Activated T-cell treated with anti-CD3 and anti-CD28 coated beads, Interleukin-2, amount 50 U/mL, for 4 hours (primary cell): Measurements from ENCODE around the gene PTGES2. TPM values are rescaled to one million over a fixed set of nuclear protein-coding genes. Genes with fewer than 3 reads are reported as not detected.
"Not testable (repeated sequence)": the region's sequence is repeated elsewhere in the genome, so short reads cannot be mapped to it uniquely, and the experiment has no call there.

Experiments
- ATAC-seq, 2 donors: fragments of 200-7000 bp; cut with Tn5 transposase; one replicate each; pipeline ENCODE4 v1.10.0; 2021
- DNase-seq: peaks from one replicate; pipeline ENCODE4 v3.0.0-alpha.2; 2020
- H3K27me3 Mint-ChIP-seq: one replicate; pipeline ENCODE4 v1.8.0; 2021; ENCODE audit warnings: low read depth, mixed read lengths
- H3K36me3 Mint-ChIP-seq: one replicate; pipeline ENCODE4 v1.8.0; 2022; ENCODE audit warnings: mixed read lengths; ENCODE audit not compliant: insufficient read depth
- H3K4me1 Mint-ChIP-seq: one replicate; pipeline ENCODE4 v1.8.0; 2021; ENCODE audit warnings: low read depth, mixed read lengths
- H3K4me3 Mint-ChIP-seq: one replicate; pipeline ENCODE4 v1.8.0; 2021; ENCODE audit warnings: mild to moderate bottlenecking, moderate library complexity, mixed read lengths
- H3K9me3 Mint-ChIP-seq: one replicate; pipeline ENCODE4 v1.8.0; 2021; ENCODE audit warnings: mixed read lengths
- total RNA-seq, 3 donors: library from RNA; stranded (reverse); gene quantifications; one replicate each; pipeline ENCODE4 v1.2.1, GENCODE V29; 2021

The PTGES2 gene
- total RNA-seq, 3 donors from 2014 or later, result 123 to 132 (median 123) TPM

GRCh38 chr9:128113526-128114325 lies 13.8 kb downstream of the PTGES2 start:
- Mint-ChIP-seq H3K36me3 (peaks cover 14% of the 10 kb centered on the region), H3K9me3 (no peaks in the 10 kb centered on the region), H3K27me3 (no peaks in the 10 kb centered on the region), H3K4me3 (no peak overlapping the region), H3K4me1 (peaks cover 9% of the 10 kb centered on the region)
- ATAC-seq, result no peak
- no peak for DNase-seq

- H3K4me3 Mint-ChIP-seq, DNase-seq: not testable (repeated sequence)
Measured at GRCh38 chr9:128111726-128112125, 15.8 kb downstream of the PTGES2 start.

DNA sequence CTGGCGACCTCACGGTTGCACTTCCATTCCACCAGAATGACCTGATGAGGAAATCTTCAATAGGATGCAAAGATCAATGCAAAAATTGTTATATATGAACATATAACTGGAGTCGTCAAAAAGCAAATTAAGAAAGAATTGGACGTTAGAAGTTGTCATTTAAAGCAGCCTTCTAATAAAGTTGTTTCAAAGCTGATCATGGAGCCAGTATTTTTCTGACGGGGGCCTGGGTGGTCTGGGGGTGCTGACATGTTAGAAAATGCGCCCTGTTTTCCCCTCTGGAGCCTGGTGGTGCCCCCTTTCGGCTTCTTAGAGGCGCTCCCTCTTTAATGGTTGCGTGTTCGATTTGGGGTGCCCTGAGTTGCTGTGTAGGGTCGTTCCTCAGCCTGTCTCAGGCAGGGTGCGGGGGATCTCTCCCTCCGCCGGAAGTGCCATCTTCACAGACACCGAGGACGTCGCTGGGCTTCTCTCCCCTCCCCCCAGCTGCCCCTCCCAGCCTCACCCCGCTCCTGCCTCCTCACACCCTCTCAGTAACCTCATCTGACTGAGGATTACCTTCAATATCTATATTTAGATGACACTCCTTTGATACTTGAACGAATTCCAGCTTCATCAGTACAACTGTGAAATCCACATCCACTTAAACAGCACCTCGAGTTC lies 18.3 kb downstream of the PTGES2 start:
- Mint-ChIP-seq H3K27me3 (no peaks in the 10 kb centered on the region), H3K9me3 (no peaks in the 10 kb centered on the region), H3K36me3 (peaks cover 24% of the 10 kb centered on the region), H3K4me1 (peaks cover 2% of the 10 kb centered on the region), H3K4me3 (no peak overlapping the region)
- DNase-seq (no peak), ATAC-seq (no peak)

More at GRCh38 chr9:128111726-128112125, 15.8 kb downstream of the PTGES2 start:
- not testable (repeated sequence) for H3K27me3 Mint-ChIP-seq, H3K9me3 Mint-ChIP-seq, ATAC-seq, H3K4me1 Mint-ChIP-seq
- peaks cover 21% of the 10 kb centered on the region for H3K36me3 Mint-ChIP-seq

DNA sequence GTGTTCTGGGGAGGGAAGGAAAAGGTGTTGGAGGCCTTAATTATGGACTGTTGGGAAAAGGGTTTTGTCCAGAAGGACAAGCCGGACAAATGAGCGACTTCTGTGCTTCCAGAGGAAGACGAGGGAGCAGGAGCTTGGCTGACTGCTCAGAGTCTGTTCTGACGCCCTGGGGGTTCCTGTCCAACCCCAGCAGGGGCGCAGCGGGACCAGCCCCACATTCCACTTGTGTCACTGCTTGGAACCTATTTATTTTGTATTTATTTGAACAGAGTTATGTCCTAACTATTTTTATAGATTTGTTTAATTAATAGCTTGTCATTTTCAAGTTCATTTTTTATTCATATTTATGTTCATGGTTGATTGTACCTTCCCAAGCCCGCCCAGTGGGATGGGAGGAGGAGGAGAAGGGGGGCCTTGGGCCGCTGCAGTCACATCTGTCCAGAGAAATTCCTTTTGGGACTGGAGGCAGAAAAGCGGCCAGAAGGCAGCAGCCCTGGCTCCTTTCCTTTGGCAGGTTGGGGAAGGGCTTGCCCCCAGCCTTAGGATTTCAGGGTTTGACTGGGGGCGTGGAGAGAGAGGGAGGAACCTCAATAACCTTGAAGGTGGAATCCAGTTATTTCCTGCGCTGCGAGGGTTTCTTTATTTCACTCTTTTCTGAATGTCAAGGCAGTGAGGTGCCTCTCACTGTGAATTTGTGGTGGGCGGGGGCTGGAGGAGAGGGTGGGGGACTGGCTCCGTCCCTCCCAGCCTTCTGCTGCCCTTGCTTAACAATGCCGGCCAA lies 19.1 kb downstream of the PTGES2 start:
- H3K4me1 Mint-ChIP-seq, result peaks cover 6% of the 10 kb centered on the region
- ATAC-seq (no peak), DNase-seq (no peak)
- no peaks in the 10 kb centered on the region for H3K27me3 Mint-ChIP-seq
- H3K36me3 Mint-ChIP-seq, result peaks cover 24% of the 10 kb centered on the region
- H3K4me3 Mint-ChIP-seq, result no peak overlapping the region
- H3K9me3 Mint-ChIP-seq, result no peaks in the 10 kb centered on the region

DNA sequence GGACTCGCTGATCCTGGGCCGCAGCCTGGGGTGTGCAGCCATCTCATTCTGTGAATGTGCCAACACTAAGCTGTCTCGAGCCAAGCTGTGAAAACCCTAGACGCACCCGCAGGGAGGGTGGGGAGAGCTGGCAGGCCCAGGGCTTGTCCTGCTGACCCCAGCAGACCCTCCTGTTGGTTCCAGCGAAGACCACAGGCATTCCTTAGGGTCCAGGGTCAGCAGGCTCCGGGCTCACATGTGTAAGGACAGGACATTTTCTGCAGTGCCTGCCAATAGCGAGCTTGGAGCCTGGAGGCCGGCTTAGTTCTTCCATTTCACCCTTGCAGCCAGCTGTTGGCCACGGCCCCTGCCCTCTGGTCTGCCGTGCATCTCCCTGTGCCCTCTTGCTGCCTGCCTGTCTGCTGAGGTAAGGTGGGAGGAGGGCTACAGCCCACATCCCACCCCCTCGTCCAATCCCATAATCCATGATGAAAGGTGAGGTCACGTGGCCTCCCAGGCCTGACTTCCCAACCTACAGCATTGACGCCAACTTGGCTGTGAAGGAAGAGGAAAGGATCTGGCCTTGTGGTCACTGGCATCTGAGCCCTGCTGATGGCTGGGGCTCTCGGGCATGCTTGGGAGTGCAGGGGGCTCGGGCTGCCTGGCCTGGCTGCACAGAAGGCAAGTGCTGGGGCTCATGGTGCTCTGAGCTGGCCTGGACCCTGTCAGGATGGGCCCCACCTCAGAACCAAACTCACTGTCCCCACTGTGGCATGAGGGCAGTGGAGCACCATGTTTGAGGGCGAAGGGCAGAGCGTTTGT lies 19.9 kb downstream of the PTGES2 start:
- ATAC-seq, result no peak
- H3K27me3 Mint-ChIP-seq, result no peaks in the 10 kb centered on the region
- no peaks in the 10 kb centered on the region for H3K9me3 Mint-ChIP-seq
- DNase-seq, result no peak
- H3K4me1 Mint-ChIP-seq, result peaks cover 13% of the 10 kb centered on the region
- peaks cover 25% of the 10 kb centered on the region for H3K36me3 Mint-ChIP-seq
- H3K4me3 Mint-ChIP-seq, result no peak overlapping the region

DNA sequence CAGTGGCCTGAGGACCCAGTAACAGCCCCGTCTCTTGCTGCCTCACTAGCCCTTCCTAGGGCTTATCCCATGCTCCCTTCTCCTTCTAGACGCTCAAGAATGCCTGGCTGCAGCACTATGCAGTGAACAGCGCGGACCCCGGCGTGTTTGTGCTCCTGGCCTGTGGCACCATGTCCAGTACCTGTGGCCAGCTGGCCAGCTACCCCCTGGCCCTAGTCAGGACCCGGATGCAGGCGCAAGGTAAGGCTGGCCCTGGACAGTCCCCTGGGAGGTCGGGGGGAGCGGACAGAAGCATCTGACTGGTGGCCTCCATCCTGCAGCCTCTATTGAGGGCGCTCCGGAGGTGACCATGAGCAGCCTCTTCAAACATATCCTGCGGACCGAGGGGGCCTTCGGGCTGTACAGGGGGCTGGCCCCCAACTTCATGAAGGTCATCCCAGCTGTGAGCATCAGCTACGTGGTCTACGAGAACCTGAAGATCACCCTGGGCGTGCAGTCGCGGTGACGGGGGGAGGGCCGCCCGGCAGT lies 20.5 kb downstream of the PTGES2 start:
- ATAC-seq, result no peak
- Mint-ChIP-seq H3K4me1 (peaks cover 17% of the 10 kb centered on the region), H3K27me3 (no peaks in the 10 kb centered on the region), H3K36me3 (peaks cover 30% of the 10 kb centered on the region), H3K9me3 (no peaks in the 10 kb centered on the region), H3K4me3 (no peak overlapping the region)
- no peak for DNase-seq

DNA sequence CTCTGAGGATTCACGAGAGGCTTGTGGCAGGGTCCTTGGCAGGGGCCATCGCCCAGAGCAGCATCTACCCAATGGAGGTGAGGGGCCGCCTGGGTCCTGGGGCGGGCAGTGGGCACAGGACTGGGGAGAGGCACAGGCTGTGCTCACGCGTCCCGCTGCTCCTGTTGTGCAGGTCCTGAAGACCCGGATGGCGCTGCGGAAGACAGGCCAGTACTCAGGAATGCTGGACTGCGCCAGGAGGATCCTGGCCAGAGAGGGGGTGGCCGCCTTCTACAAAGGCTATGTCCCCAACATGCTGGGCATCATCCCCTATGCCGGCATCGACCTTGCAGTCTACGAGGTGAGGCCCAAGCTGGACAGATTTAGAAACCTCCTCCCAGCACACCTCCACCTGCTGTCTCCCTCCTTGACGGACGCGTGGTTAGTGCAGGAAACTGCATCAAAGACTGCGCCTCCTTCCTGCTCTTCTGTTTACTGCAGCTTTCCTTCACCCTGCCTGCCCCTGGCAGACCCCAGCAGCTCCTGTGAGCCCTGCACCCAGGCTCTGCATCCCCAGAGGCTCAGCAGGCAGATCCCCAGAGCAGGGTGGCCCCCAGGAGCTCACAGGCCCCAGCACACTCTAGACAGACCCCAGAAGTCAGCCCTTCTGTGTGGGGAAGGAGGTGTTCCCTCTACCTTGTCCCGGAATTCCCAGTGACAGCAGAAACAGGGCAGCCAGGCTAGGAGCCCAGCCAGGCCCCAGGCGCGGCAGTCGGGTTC lies 21.2 kb downstream of the PTGES2 start:
- H3K4me1 Mint-ChIP-seq, result peaks cover 17% of the 10 kb centered on the region
- peaks cover 32% of the 10 kb centered on the region for H3K36me3 Mint-ChIP-seq
- no peaks in the 10 kb centered on the region for H3K27me3 Mint-ChIP-seq
- H3K4me3 Mint-ChIP-seq, result no peak overlapping the region
- DNase-seq (no peak), ATAC-seq (peak in 1 of 2 donors; percentile 8)
- H3K9me3 Mint-ChIP-seq, result no peaks in the 10 kb centered on the region

DNA sequence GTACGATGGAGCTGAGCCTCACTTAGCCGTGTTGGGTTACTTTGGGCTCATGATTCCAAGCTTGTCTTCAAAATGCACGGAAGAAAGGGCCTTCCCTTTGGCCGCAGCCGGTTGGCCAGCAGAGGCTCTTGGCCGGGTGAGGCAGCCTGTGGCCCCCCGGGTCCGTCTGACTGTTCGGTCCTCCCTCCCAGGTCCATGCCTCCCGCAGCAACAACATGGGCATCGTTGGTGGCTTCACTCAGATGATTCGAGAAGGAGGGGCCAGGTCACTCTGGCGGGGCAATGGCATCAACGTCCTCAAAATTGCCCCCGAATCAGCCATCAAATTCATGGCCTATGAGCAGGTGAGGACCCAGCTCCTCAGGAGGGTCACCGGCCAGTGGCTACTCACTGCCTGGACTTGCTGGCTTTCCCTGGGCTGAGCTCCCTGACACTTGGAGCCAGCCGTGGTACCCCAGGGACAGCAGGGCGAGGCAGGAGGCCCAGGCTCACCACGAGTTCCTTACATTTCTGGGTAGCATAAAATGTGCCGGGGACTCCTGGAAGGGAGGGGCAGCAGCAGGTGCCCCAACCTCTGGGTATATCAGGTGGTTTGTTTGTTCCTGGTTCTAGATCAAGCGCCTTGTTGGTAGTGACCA lies 21.9 kb downstream of the PTGES2 start:
- no peak overlapping the region for H3K4me3 Mint-ChIP-seq
- H3K4me1 Mint-ChIP-seq, result peaks cover 19% of the 10 kb centered on the region
- H3K36me3 Mint-ChIP-seq, result peaks cover 36% of the 10 kb centered on the region
- DNase-seq, result no peak
- no peaks in the 10 kb centered on the region for H3K9me3 Mint-ChIP-seq
- H3K27me3 Mint-ChIP-seq, result no peaks in the 10 kb centered on the region
- ATAC-seq, result no peak

DNA sequence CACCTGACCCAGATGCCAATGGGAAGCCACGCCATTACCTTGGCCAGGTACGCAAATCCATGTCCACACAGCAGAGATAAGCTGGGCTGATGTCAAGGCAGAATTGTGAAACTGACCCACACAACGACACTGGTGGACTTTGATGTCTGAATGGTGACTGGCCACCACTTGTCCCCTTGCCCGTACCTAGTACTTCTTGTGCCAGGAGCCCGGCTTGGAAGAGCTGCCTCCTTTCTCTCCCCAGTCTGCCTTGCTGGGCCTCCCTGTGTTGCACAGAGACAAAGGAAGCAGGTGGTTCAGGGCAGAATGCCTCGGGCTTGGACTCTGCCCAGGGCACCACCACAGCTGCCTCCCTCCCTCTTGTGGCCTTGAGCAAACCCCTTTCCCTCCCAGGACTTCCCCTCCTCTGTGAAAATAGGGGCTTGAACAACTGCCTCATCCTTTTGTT lies 23.3 kb downstream of the PTGES2 start:
- H3K36me3 Mint-ChIP-seq, result peaks cover 31% of the 10 kb centered on the region
- no peak overlapping the region for H3K4me3 Mint-ChIP-seq
- no peak for DNase-seq
- no peaks in the 10 kb centered on the region for H3K27me3 Mint-ChIP-seq
- no peak for ATAC-seq
- no peaks in the 10 kb centered on the region for H3K9me3 Mint-ChIP-seq
- H3K4me1 Mint-ChIP-seq, result peaks cover 29% of the 10 kb centered on the region

DNA sequence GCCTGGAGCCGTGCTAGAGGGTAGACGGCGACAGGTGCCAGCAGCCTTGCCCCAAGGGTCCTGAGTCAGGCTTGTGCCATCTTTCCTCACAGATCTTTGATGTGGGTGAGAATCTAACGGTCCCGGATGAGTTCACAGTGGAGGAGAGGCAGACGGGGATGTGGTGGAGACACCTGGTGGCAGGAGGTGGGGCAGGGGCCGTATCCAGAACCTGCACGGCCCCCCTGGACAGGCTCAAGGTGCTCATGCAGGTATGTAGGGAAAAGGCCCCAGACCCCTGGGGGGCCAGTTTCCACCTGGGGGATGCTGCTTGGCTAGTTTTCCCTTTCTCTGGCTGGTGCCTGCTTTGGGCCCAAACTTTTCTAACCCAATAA lies 24.0 kb downstream of the PTGES2 start:
- no peaks in the 10 kb centered on the region for H3K9me3 Mint-ChIP-seq

DNA sequence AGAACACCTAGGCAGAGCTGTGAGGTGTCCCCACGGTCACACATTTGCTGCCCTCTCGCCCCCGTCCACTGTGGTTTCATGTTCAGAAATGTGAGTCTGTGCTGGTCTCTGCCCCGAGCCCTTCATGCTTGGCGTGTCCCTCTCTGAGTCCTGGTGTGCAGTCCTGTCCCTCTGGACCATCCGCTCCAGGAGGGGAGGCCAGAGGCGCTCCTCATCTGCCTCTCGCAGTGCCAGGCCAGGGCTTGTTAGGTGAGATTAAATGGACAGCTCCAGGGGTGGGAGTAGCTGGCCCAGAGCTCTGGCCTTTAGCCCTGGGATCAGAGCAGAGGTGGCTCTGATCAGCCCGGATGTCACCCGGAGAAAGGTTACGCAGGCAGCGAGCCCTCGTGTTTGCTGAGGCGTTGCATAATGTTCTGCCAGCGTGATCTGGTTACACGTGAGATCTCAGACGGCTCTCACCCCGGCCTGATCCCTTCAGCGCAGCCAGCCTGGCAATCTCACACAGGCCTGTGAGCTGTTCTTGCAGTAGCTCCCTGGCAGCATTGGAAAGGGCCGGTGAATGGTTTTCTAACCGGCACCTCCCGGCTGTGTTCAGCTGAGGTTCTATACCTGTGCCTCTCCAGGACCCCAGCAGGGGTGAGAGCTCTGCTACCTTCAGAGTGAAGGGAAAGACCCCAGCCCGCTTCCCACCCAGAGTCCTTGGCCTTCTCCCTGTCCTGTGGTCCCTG lies 24.5 kb downstream of the PTGES2 start:
- Mint-ChIP-seq H3K4me1 (peaks cover 40% of the 10 kb centered on the region), H3K27me3 (no peaks in the 10 kb centered on the region), H3K36me3 (peaks cover 25% of the 10 kb centered on the region), H3K4me3 (no peak overlapping the region), H3K9me3 (no peaks in the 10 kb centered on the region)
- DNase-seq, result no peak
- ATAC-seq, result peak in 1 of 2 donors; percentile 2

More for the DNA sequence above, 24.0 kb downstream of the PTGES2 start:
- ATAC-seq, result peak; percentile 68 to 71
- peak; percentile 33 for DNase-seq
- H3K27me3 Mint-ChIP-seq, result no peaks in the 10 kb centered on the region
- H3K4me3 Mint-ChIP-seq, result no peak overlapping the region
- H3K4me1 Mint-ChIP-seq, result peaks cover 35% of the 10 kb centered on the region
- H3K36me3 Mint-ChIP-seq, result peaks cover 27% of the 10 kb centered on the region

DNA sequence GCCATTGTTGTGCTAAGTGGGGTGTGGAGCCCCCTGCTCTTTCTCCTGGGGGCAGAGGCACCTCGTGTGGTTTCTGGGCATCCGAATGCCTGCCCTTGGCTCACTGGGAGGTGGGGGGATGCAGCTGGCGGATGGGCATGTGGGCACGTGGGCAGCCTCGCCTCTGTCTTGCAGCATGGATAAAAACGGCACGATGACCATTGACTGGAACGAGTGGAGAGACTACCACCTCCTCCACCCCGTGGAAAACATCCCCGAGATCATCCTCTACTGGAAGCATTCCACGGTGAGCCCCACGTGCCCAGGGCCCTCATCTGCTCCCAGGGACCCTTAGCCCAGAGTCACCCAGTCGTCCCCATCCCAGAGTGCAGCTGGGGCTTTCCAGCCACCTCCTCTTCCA lies 25.3 kb downstream of the PTGES2 start:
- Mint-ChIP-seq H3K27me3 (no peaks in the 10 kb centered on the region), H3K9me3 (no peaks in the 10 kb centered on the region), H3K4me3 (no peak overlapping the region), H3K36me3 (peaks cover 21% of the 10 kb centered on the region), H3K4me1 (peaks cover 47% of the 10 kb centered on the region)
- ATAC-seq, result no peak
- no peak for DNase-seq
